Measurements from ENCODE around the gene PSME4. TPM values are rescaled to one million over a fixed set of nuclear protein-coding genes. Genes with fewer than 3 reads are reported as not detected.

PSME4 gene
- total and polyA plus RNA-seq, 2 experiments from 2014 or later = 44.7 to 98.6 TPM

DNA sequence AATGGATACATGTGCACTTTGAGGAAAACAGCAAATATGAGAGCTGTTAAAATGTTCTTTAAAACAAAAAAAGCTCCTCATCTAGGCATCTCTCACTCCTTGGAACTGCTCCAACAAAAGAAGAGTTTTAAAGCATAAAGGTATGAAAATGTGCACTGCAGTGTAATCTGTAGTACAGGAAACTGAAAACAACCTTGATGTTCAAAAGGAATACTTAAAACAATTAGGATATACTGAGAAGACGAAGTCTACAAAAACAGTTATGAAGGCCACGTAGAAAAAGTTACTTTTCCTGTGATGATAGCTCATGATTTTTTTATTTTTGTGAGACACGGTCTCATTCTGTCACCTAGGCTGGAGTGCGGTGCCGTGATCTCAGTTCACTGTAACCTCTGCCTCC is 109.0 kb downstream of the PSME4 start (continued):
- TF ChIP-seq ZNF462 (CRISPR knock-in tag; IDR thresholded peaks at IDR 0.05) (no peak), EZH2 (IDR thresholded peaks at IDR 0.05; ENCODE audit: low read depth, unreplicated experiment) (no peak), POLR2AphosphoS5 (IDR thresholded peaks at IDR 0.05; ENCODE audit: low read depth) (no peak), JUNB (IDR thresholded peaks at IDR 0.05; ENCODE audit: unreplicated experiment) (no peak), NANOG (IDR thresholded peaks at IDR 0.05; ENCODE audit: borderline replicate concordance) (no peak)
- TF ChIP-seq, protein P1, sequence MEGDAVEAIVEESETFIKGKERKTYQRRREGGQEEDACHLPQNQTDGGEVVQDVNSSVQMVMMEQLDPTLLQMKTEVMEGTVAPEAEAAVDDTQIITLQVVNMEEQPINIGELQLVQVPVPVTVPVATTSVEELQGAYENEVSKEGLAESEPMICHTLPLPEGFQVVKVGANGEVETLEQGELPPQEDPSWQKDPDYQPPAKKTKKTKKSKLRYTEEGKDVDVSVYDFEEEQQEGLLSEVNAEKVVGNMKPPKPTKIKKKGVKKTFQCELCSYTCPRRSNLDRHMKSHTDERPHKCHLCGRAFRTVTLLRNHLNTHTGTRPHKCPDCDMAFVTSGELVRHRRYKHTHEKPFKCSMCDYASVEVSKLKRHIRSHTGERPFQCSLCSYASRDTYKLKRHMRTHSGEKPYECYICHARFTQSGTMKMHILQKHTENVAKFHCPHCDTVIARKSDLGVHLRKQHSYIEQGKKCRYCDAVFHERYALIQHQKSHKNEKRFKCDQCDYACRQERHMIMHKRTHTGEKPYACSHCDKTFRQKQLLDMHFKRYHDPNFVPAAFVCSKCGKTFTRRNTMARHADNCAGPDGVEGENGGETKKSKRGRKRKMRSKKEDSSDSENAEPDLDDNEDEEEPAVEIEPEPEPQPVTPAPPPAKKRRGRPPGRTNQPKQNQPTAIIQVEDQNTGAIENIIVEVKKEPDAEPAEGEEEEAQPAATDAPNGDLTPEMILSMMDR (conservative IDR thresholded peaks at IDR 0.05; ENCODE audit: low read depth in 2 of 2) = no peak

Measured in GM23338 (cell line).